ENCODE results near the gene HIGD2A.

GRCh38 chr5:176369934-176370711, 18.4 kb upstream of the HIGD2A start:
- no peak for TF ChIP-seq CTCF (conservative IDR thresholded peaks at IDR 0.05)
- TF ChIP-seq ZFX (IDR thresholded peaks at IDR 0.05), result no peak
